GM12892 (cell line): Measurements from ENCODE around the gene PIWIL4.

Experiments used
- POLR2A ChIP-seq: IDR thresholded peaks from 2 replicates; pipeline ENCODE4 v1.6.1; 2011; ENCODE audit warnings: low read depth, low read length, control low read depth
- POLR2AphosphoS5 ChIP-seq: IDR thresholded peaks from 2 replicates; pipeline ENCODE4 v1.6.1; 2011; ENCODE audit warnings: low read depth, low read length, control low read depth

DNA sequence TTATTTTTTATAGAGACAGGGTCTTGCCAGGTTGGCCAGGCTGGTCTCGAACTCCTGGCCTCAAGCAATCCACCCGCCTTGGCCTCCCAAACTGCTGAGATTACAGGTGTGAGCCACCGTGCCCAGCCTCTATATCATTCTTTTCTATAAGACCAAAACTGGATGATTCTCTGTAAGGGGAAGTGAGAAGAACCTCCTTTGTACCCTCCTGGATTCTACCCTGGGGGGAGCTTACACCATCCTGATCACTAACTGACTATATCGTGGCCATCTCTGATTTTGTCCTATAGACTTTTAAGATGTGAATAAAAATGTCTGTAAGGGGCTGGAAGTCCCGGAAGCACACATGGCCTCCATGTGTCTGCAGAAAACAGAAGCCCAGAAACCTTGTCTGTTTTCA, 9.1 kb downstream of the PIWIL4 start:
- TF ChIP-seq POLR2A (no peak), POLR2AphosphoS5 (no peak)
